ENCODE data around the gene POFUT1.
"Not testable (repeated sequence)": the region's sequence is repeated elsewhere in the genome, so short reads cannot be mapped to it uniquely, and the experiment has no call there.

Gene POFUT1

GRCh38 chr20:32189123-32189410 lies 18.6 kb upstream of the POFUT1 start:
- no peak for DNase-seq (ENCODE audit: low read depth in 2 of 2)

GRCh38 chr20:32189691-32190615 lies 17.7 kb upstream of the POFUT1 start:
- peak in 1 of 2 donors; percentile 8 for DNase-seq (ENCODE audit: low read depth in 2 of 2)

GRCh38 chr20:32190616-32191415 lies 16.9 kb upstream of the POFUT1 start:
- no peak for DNase-seq (ENCODE audit: low read depth in 2 of 2)

GRCh38 chr20:32191422-32191821 lies 16.3 kb upstream of the POFUT1 start:
- DNase-seq (ENCODE audit: low read depth in 2 of 2), result no peak

GRCh38 chr20:32191873-32192272 lies 15.8 kb upstream of the POFUT1 start:
- no peak for DNase-seq (ENCODE audit: low read depth in 2 of 2)

GRCh38 chr20:32192698-32193097 lies 15.0 kb upstream of the POFUT1 start:
- DNase-seq (ENCODE audit: low read depth in 2 of 2), result no peak

- not testable (repeated sequence) for DNase-seq (ENCODE audit: low read depth in 2 of 2)
Observed at GRCh38 chr20:32193336-32193735, 14.3 kb upstream of the POFUT1 start.

GRCh38 chr20:32193996-32194395 lies 13.7 kb upstream of the POFUT1 start:
- DNase-seq (ENCODE audit: low read depth in 2 of 2), result no peak

- no peak for DNase-seq (ENCODE audit: low read depth in 2 of 2)
Observed at GRCh38 chr20:32195581-32195980, 12.1 kb upstream of the POFUT1 start.

- not testable (repeated sequence) for DNase-seq (ENCODE audit: low read depth in 2 of 2)
Observed at GRCh38 chr20:32196613-32197012, 11.1 kb upstream of the POFUT1 start.

- DNase-seq (ENCODE audit: low read depth in 2 of 2), result not testable (repeated sequence)
Observed at GRCh38 chr20:32197136-32197535, 10.5 kb upstream of the POFUT1 start.

- no peak for DNase-seq (ENCODE audit: low read depth in 2 of 2)
Observed at GRCh38 chr20:32199006-32199405, 8.7 kb upstream of the POFUT1 start.

GRCh38 chr20:32201296-32201976 lies 6.2 kb upstream of the POFUT1 start:
- DNase-seq (ENCODE audit: low read depth in 2 of 2), result no peak

GRCh38 chr20:32201977-32202363 lies 5.7 kb upstream of the POFUT1 start:
- no peak for DNase-seq (ENCODE audit: low read depth in 2 of 2)

- DNase-seq (ENCODE audit: low read depth in 2 of 2), result no peak
Observed at GRCh38 chr20:32203356-32204204, 4.1 kb upstream of the POFUT1 start.

- DNase-seq (ENCODE audit: low read depth in 2 of 2), result no peak
Observed at GRCh38 chr20:32204205-32205109, 3.2 kb upstream of the POFUT1 start.

- no peak for DNase-seq (ENCODE audit: low read depth in 2 of 2)
Observed at GRCh38 chr20:32205110-32205842, 2.4 kb upstream of the POFUT1 start.

GRCh38 chr20:32205843-32206759 lies 1.6 kb upstream of the POFUT1 start:
- DNase-seq (ENCODE audit: low read depth in 2 of 2), result no peak

Data from stimulated activated CD8-positive, alpha-beta memory T cell treated with anti-CD3 and anti-CD28 coated beads, Interleukin-2, amount 100 ng/mL, for 1 hour (primary cell).